GM21825 (cell line): Measurements from ENCODE around the gene ZBTB7A.
"Not testable (repeated sequence)": the region's sequence is repeated elsewhere in the genome, so short reads cannot be mapped to it uniquely, and the experiment has no call there.

Experiments used
- ATAC-seq: cut with Tn5 transposase; IDR thresholded peaks from one replicate; pipeline ENCODE4 v1.9.1; 2021; ENCODE audit warnings: mild to moderate bottlenecking, moderate library complexity; ENCODE audit not compliant: unreplicated experiment

The ZBTB7A gene

DNA sequence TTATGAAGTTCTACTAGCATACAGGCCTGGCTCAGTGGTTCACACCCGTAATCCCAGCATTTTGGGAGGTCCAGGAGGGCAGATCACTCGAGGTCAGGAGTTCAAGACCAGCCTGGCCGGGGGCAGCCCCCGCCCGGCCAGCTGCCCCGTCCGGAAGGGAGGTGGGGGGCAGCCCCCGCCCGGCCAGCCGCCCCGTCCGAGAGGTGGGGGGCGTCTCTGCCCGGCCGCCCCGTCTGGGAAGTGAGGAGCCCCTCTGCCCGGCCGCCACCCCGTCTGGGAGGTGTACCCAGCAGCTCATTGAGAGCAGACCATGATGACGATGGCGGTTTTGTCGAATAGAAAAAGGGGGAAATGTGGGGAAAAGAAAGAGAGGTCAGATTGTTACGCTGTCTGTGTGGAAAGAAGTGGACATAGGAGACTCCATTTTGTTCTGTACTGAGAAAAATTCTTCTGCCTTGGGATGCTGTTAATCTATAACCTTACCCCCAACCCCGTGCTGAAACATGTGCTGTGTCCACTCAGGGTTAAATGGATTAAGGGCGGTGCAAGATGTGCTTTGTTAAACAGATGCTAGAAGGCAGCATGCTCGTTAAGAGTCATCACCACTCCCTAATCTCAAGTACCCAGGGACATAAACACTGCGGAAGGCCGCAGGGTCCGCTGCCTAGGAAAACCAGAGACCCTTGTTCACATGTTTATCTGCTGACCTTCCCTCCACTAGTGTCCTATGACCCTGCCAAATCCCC lies 67.9 kb downstream of the ZBTB7A start:
- ATAC-seq: not testable (repeated sequence)

- ATAC-seq: no peak
These were observed 71.1 kb downstream of the ZBTB7A start for GRCh38 chr19:3995607-3996006.
